Endothelial cell of umbilical vein (primary cell): ENCODE results near the gene SLC39A3.

Experiments used
- EZH2 ChIP-seq: IDR thresholded peaks from 2 replicates; pipeline ENCODE4 v1.6.1; 2012; ENCODE audit warnings: borderline replicate concordance, low read depth, mild to moderate bottlenecking, moderate library complexity, low read length, inconsistent platforms; ENCODE audit not compliant: severe bottlenecking
- FOS ChIP-seq: IDR thresholded peaks from 2 replicates; pipeline ENCODE4 v1.6.1; 2011; ENCODE audit warnings: mild to moderate bottlenecking, low read length, moderate library complexity, borderline replicate concordance; ENCODE audit not compliant: insufficient read depth
- GATA2 ChIP-seq: IDR thresholded peaks from 2 replicates; pipeline ENCODE4 v1.7.0; 2011; ENCODE audit warnings: low read depth, mild to moderate bottlenecking, moderate library complexity, mixed read lengths, low read length; ENCODE audit not compliant: insufficient read length, insufficient read depth
- MYC ChIP-seq: IDR thresholded peaks from one replicate; pipeline ENCODE4 v1.6.1; 2011; ENCODE audit warnings: mild to moderate bottlenecking, low read depth, low read length
- POLR2A ChIP-seq: IDR thresholded peaks from 2 replicates; pipeline ENCODE4 v1.6.1; 2012; ENCODE audit warnings: low read depth, mild to moderate bottlenecking, control low read depth, low read length
- POLR2AphosphoS5 ChIP-seq: IDR thresholded peaks from 2 replicates; pipeline ENCODE4 v1.6.1; 2012; ENCODE audit warnings: low read depth, mild to moderate bottlenecking, control low read depth, low read length, moderate library complexity; ENCODE audit not compliant: insufficient read depth
- TF ChIP-seq, protein P1 (sequence below), 2 donors: IDR thresholded peaks; 1 replicate in 1 of 2; 2 replicates in 1 of 2; pipeline ENCODE4 v1.5.1; 2011; ENCODE audit warnings: low read length in 2 of 2, mild to moderate bottlenecking in 2 of 2, moderate library complexity in 2 of 2, control low read depth in 1 of 2, inconsistent platforms in 1 of 2, low read depth in 1 of 2; ENCODE audit not compliant: insufficient read depth in 1 of 2; ENCODE audit errors: extremely low read depth in 1 of 2
- TF ChIP-seq, protein P2 (sequence below): IDR thresholded peaks from 2 replicates; pipeline ENCODE4 v1.6.1; 2011; ENCODE audit not compliant: insufficient read depth, insufficient read length

DNA sequence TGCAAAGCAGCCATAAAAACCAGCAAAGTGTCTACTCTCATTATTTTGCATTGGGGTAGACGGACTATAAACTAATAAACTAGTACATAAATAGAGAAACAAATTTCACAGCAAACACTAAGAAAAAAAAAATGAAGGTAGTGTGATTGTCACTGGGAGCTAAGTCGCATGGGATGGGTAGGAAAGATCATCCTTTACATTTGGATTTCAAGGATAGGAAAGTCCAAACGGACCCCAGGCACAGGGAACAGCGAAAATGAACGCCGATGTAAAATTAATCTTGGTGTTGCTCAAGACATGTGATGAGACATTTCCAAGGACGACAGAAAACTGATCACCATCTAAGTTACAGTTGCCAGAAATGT, 43.9 kb upstream of the SLC39A3 start:
- TF ChIP-seq EZH2 (no peak), POLR2AphosphoS5 (no peak), POLR2A (no peak), MYC (no peak), GATA2 (no peak), FOS (no peak)
- TF ChIP-seq, protein P1, sequence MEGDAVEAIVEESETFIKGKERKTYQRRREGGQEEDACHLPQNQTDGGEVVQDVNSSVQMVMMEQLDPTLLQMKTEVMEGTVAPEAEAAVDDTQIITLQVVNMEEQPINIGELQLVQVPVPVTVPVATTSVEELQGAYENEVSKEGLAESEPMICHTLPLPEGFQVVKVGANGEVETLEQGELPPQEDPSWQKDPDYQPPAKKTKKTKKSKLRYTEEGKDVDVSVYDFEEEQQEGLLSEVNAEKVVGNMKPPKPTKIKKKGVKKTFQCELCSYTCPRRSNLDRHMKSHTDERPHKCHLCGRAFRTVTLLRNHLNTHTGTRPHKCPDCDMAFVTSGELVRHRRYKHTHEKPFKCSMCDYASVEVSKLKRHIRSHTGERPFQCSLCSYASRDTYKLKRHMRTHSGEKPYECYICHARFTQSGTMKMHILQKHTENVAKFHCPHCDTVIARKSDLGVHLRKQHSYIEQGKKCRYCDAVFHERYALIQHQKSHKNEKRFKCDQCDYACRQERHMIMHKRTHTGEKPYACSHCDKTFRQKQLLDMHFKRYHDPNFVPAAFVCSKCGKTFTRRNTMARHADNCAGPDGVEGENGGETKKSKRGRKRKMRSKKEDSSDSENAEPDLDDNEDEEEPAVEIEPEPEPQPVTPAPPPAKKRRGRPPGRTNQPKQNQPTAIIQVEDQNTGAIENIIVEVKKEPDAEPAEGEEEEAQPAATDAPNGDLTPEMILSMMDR (IDR thresholded peaks at IDR 0.05; ENCODE audit: extremely low read depth in 1 of 2, insufficient read depth in 1 of 2, low read depth in 1 of 2, low read length in 2 of 2), result no peak
- TF ChIP-seq, protein P2, sequence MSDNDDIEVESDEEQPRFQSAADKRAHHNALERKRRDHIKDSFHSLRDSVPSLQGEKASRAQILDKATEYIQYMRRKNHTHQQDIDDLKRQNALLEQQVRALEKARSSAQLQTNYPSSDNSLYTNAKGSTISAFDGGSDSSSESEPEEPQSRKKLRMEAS, result no peak
